ACC112 (cell line): ENCODE measurements around the gene VPS18.

Experiments used
- H2AFZ ChIP-seq: fragments of 200-600 bp; sonication (generic); one replicate; pipeline ENCODE4 v1.6.0; 2017; ENCODE audit warnings: antibody characterized with exemption, low read length; ENCODE audit not compliant: unreplicated experiment
- H3K27ac ChIP-seq: fragments of 200-600 bp; sonication (generic); 2 replicates; pipeline ENCODE4 v1.5.1; 2014; ENCODE audit warnings: low read depth, mild to moderate bottlenecking, antibody characterized with exemption, low read length, moderate library complexity
- H3K27me3 ChIP-seq: fragments of 200-600 bp; sonication (generic); 2 replicates; pipeline ENCODE4 v1.6.1; 2014; ENCODE audit warnings: mild to moderate bottlenecking, antibody characterized with exemption, low read length, moderate library complexity, mixed read lengths; ENCODE audit not compliant: insufficient read depth
- H3K36me3 ChIP-seq: fragments of 200-600 bp; sonication (generic); 2 replicates; pipeline ENCODE4 v1.6.1; 2016; ENCODE audit warnings: mild to moderate bottlenecking, antibody characterized with exemption, low read length, moderate library complexity, mixed read lengths; ENCODE audit not compliant: insufficient read depth
- H3K4me1 ChIP-seq: fragments of 200-600 bp; sonication (generic); one replicate; pipeline ENCODE4 v1.6.1; 2016; ENCODE audit warnings: low read length, mixed read lengths; ENCODE audit not compliant: insufficient read depth, unreplicated experiment, control insufficient read depth
- H3K4me3 ChIP-seq: fragments of 200-600 bp; sonication (generic); 2 replicates; pipeline ENCODE4 v1.5.1; 2014; ENCODE audit warnings: mild to moderate bottlenecking, low read depth, low read length
- H3K79me2 ChIP-seq: fragments of 200-600 bp; sonication (generic); one replicate; pipeline ENCODE4 v1.6.0; 2016; ENCODE audit warnings: low read length; ENCODE audit not compliant: control insufficient read depth, unreplicated experiment, insufficient read depth

VPS18 gene

GRCh38 chr15:40870716-40871115 lies 23.5 kb upstream of the VPS18 start:
- no peak overlapping the region for H3K27ac ChIP-seq
- H3K4me1 ChIP-seq = peaks cover 5% of the 10 kb centered on the region

GRCh38 chr15:40871749-40872617 lies 22.3 kb upstream of the VPS18 start:
- H3K27ac ChIP-seq = no peak overlapping the region
- 0 out of 2 replicates have a peak, but pooled peaks cover 8% of the 10 kb centered on the region for H3K27me3 ChIP-seq
- H3K4me1 ChIP-seq = no peaks in the 10 kb centered on the region
- no peaks in the 10 kb centered on the region for H3K36me3 ChIP-seq
- H3K79me2 ChIP-seq = no peaks in the 10 kb centered on the region
- no peak overlapping the region for H2AFZ ChIP-seq
- H3K4me3 ChIP-seq = no peak overlapping the region

More at GRCh38 chr15:40870716-40871115, 23.5 kb upstream of the VPS18 start:
- Histone ChIP-seq H3K36me3 (no peaks in the 10 kb centered on the region), H2AFZ (no peak overlapping the region), H3K27me3 (0 out of 2 replicates have a peak, but pooled peaks cover 8% of the 10 kb centered on the region), H3K79me2 (no peaks in the 10 kb centered on the region), H3K4me3 (no peak overlapping the region)

GRCh38 chr15:40872791-40873693 lies 21.2 kb upstream of the VPS18 start:
- no peaks in the 10 kb centered on the region for H3K4me1 ChIP-seq
- no peak overlapping the region for H3K27ac ChIP-seq

DNA sequence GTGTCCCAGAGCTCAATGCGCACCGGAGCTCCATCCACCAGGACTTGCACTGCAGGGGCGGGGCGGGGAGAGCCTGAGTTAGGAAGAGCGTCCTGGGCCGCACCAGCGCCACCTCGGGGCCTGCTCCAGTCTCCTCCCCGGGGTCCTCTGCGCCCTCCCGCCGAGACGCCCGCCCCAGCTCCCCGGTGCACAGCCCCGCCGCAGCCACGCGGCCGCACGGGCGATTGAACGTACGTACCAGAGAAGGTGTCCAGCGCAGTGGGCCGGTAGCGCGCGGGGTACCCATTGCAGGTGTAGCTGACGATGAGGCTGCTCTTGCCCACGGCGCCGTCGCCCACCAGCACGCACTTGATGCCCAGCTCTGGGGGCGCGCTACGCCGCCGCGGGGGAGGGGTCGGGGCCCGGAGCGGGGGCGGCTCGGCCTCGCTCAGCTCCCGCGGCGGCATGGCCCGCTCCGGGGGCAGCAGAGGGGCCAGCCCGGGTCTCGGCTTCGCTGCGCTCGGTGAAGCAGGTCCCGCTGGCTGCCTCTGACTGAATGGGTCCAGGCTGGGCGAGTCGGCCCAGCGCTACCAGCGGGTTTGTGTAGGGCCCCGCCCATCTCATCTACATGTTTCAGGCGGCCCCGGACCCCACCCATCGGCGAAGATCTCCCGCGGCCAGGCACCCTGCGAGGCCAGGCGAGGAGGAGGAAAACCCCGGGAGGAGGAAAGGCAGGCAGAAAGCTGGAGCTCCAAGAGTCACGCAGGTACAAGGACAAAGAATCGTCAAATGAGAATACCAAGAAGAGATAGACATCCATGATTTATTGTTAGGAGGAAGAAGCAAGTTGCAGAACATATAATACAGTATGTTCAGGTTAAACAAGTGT lies 20.3 kb upstream of the VPS18 start, which contains the start of gene RHOV:
Gene RHOV, minus strand, starts transcription at position 541 of the 868 bp plus-strand sequence. Its CDS starts 95 bp downstream, at position 446.
- H2AFZ ChIP-seq = peak within 1 kb of the TSS; percentile 21
- H3K4me1 ChIP-seq = no peaks in the 10 kb centered on the region
- H3K27ac ChIP-seq = no peak within 1 kb of the TSS
- H3K27me3 ChIP-seq = 0 out of 2 replicates have a peak, but pooled peaks cover 8% of the 10 kb centered on the region
- H3K4me3 ChIP-seq = peak within 1 kb of the TSS; percentile 75
- no peaks in the 10 kb centered on the region for H3K79me2 ChIP-seq
- no peaks in the 10 kb centered on the region for H3K36me3 ChIP-seq

More at GRCh38 chr15:40872791-40873693, 21.2 kb upstream of the VPS18 start:
- H3K79me2 ChIP-seq = no peaks in the 10 kb centered on the region
- H3K36me3 ChIP-seq = no peaks in the 10 kb centered on the region
- peak overlapping the region; percentile 21 for H2AFZ ChIP-seq
- H3K4me3 ChIP-seq = peak overlapping the region; percentile 75
- H3K27me3 ChIP-seq = 0 out of 2 replicates have a peak, but pooled peaks cover 8% of the 10 kb centered on the region

DNA sequence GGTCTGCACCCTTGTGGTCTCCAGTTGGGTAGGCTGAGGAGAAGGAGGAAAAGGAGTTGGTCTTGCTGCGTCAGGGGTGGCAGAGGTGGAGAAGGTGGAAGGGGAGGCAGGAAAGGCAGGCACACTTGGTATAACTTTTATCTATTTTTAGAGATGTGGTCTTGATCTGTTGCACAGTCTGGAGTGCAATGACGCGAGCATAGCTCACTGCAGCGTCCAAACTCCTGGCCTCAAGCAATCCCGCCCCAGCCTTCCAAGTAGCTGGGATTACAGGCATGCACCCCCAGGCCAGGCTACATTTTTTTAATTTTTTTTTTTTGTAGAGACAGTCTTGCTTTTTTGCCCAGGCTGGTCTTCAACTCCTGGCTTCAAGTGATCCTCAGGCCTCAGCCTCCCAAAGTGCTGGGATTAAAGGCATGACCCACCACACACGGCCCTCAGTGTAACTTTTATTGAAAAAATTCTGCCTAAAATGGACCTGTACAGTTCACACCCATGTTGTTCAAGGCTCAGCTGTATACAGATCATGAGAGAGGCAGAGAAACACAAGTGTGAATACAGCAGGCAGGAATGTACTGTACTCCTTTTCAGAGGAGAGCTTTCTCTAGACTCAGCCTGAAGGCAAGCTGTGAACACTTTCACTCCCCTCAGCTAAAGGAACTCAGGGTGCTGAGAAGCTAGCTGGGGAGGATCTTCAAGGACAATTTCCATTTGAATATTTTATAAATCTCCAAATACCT lies 18.1 kb upstream of the VPS18 start:
- Histone ChIP-seq H3K4me1 (no peaks in the 10 kb centered on the region), H2AFZ (no peak overlapping the region), H3K79me2 (no peaks in the 10 kb centered on the region), H3K27ac (no peak overlapping the region), H3K27me3 (0 out of 2 replicates have a peak, but pooled peaks cover 8% of the 10 kb centered on the region), H3K36me3 (no peaks in the 10 kb centered on the region), H3K4me3 (no peak overlapping the region)

GRCh38 chr15:40877694-40878093 lies 16.6 kb upstream of the VPS18 start:
- Histone ChIP-seq H2AFZ (no peak overlapping the region), H3K36me3 (no peaks in the 10 kb centered on the region), H3K4me3 (no peak overlapping the region), H3K4me1 (no peaks in the 10 kb centered on the region), H3K27ac (no peak overlapping the region), H3K27me3 (0 out of 2 replicates have a peak, but pooled peaks cover 8% of the 10 kb centered on the region), H3K79me2 (no peaks in the 10 kb centered on the region)

DNA sequence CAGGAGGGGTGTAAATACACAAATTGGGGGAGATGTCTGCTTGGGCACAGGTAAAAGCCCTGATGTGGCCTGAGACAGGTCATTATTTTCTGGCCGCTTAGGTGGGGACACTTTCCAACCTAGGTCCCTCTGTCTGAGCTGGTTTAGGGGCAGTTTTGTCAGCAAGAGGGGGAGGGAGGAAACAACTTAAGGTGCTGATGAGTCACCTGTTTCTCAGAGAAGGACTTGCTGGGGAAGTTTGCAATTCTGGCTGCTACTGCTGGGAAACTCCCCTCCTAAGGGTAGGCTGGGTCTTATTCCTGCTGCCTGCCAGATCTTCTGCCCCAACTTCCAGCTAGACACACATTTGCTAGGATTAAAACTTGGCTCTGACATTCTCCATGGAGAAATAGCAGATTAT lies 15.5 kb upstream of the VPS18 start:
- Histone ChIP-seq H3K27ac (no peak overlapping the region), H3K4me3 (no peak overlapping the region), H3K79me2 (no peaks in the 10 kb centered on the region), H2AFZ (no peak overlapping the region), H3K36me3 (no peaks in the 10 kb centered on the region), H3K4me1 (no peaks in the 10 kb centered on the region), H3K27me3 (no peaks in the 10 kb centered on the region)

DNA sequence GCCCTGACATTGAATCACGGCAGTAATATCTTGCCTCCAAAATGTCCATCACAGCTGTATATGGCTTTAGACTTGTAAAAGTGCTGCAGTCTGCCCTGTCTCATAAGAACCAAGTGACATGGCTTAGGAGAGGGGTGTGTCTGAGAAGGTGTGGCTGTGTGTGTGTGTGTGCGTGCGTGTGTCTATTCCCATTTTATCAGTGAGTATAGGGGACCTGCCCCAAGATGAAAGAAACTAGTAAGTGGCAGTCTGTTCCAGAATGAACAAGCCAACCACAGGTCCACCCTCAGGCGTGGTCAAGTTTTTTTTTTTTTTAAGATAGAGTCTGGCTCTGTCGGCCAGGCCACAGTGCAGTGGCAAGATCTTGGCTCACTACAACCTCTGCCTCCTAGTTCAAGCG lies 14.6 kb upstream of the VPS18 start:
- no peaks in the 10 kb centered on the region for H3K79me2 ChIP-seq
- H3K36me3 ChIP-seq = no peaks in the 10 kb centered on the region
- no peaks in the 10 kb centered on the region for H3K27me3 ChIP-seq
- H3K4me3 ChIP-seq = no peak overlapping the region
- H3K27ac ChIP-seq = no peak overlapping the region
- no peak overlapping the region for H2AFZ ChIP-seq
- no peaks in the 10 kb centered on the region for H3K4me1 ChIP-seq

GRCh38 chr15:40881351-40881750 lies 12.9 kb upstream of the VPS18 start:
- Histone ChIP-seq H3K27me3 (no peaks in the 10 kb centered on the region), H2AFZ (no peak overlapping the region), H3K4me3 (no peak overlapping the region), H3K79me2 (no peaks in the 10 kb centered on the region), H3K27ac (no peak overlapping the region), H3K4me1 (no peaks in the 10 kb centered on the region), H3K36me3 (no peaks in the 10 kb centered on the region)
